ENCODE data around the gene KDM2B. TPM values are rescaled to one million over a fixed set of nuclear protein-coding genes. Genes with fewer than 3 reads are reported as not detected.

KDM2B gene
- total and polyA plus RNA-seq, 10 of the 15 experiments (the other 5 are each of a cell fraction or from before 2014, with no cell fraction given), result 13.6 to 124 (median 40.4) TPM

DNA sequence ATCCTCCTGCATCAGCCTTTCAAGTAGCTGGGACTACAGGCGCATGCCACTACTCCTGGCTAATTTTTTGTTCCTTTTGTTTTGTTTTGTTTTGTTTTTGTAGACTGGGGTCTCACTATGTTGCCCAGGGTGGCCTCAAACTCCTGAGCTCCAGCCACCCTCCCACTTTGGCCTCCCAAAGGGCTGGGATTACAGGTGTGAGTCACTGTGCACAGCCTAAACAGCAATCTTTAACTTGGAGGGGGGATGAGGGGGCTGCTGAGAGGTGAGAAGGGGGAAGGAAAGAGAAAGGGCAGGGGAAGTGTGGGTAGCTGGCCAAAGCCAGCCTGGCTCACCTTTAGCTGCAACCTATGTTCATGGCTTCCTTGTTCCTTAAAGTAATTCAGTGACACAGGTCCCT, 77.4 kb downstream of the KDM2B start (continued):
- TF ChIP-seq, protein P1, sequence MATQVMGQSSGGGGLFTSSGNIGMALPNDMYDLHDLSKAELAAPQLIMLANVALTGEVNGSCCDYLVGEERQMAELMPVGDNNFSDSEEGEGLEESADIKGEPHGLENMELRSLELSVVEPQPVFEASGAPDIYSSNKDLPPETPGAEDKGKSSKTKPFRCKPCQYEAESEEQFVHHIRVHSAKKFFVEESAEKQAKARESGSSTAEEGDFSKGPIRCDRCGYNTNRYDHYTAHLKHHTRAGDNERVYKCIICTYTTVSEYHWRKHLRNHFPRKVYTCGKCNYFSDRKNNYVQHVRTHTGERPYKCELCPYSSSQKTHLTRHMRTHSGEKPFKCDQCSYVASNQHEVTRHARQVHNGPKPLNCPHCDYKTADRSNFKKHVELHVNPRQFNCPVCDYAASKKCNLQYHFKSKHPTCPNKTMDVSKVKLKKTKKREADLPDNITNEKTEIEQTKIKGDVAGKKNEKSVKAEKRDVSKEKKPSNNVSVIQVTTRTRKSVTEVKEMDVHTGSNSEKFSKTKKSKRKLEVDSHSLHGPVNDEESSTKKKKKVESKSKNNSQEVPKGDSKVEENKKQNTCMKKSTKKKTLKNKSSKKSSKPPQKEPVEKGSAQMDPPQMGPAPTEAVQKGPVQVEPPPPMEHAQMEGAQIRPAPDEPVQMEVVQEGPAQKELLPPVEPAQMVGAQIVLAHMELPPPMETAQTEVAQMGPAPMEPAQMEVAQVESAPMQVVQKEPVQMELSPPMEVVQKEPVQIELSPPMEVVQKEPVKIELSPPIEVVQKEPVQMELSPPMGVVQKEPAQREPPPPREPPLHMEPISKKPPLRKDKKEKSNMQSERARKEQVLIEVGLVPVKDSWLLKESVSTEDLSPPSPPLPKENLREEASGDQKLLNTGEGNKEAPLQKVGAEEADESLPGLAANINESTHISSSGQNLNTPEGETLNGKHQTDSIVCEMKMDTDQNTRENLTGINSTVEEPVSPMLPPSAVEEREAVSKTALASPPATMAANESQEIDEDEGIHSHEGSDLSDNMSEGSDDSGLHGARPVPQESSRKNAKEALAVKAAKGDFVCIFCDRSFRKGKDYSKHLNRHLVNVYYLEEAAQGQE (IDR thresholded peaks at IDR 0.05; ENCODE audit: low read depth, low read length), result no peak
- TF ChIP-seq CBFB (IDR thresholded peaks at IDR 0.05; ENCODE audit: low read depth) (no peak), TAF1 (IDR thresholded peaks at IDR 0.05; ENCODE audit: borderline replicate concordance, low read depth, low read length) (no peak)
- TF ChIP-seq, protein P2, sequence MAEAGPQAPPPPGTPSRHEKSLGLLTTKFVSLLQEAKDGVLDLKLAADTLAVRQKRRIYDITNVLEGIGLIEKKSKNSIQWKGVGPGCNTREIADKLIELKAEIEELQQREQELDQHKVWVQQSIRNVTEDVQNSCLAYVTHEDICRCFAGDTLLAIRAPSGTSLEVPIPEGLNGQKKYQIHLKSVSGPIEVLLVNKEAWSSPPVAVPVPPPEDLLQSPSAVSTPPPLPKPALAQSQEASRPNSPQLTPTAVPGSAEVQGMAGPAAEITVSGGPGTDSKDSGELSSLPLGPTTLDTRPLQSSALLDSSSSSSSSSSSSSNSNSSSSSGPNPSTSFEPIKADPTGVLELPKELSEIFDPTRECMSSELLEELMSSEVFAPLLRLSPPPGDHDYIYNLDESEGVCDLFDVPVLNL (IDR thresholded peaks at IDR 0.05; ENCODE audit: low read depth, low read length), result no peak

DNA sequence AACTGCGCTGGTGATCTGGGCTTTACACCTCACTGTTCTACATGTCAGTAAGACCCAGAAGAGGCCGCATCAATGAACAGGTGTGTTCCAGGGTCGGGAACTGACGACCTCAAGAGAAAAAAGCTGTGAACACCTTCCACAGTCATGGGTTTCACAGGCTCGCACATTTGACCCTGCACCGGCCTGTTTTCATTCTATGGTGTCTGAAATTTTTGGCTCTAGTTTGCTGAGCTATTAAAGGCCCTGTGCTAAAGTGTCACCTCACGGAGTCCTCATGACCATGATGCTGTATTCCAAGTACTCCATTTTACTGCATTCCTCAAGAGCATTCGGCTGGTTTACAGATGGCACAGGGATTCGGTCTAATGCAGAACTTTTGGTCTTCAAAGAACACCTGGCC, 78.9 kb downstream of the KDM2B start:
- no peak for FAIRE-seq
- in situ Hi-C loops (cut with MboI) (no loop called here), intact Hi-C loops (cut with micrococcal nuclease; ENCODE audit: unreplicated experiment) (loop anchor here (5.0 kb wide), 2 partner anchors 35 to 50 kb away; no protein-coding TSS in a partner anchor)
- RAD21 ChIA-PET (ENCODE audit: unreplicated experiment), result interaction anchor here (0.5 to 2.2 kb wide), 2 partner anchors 39 to 167 kb away, joined by 5 to 7 read pairs; partner anchors contain the start of gene MORN3
- H3K79me2 ChIP-seq (ENCODE audit: control insufficient read depth, insufficient read depth, low read length), result peaks cover 1% of the 10 kb centered on the region
- H3K27me3 ChIP-seq (replicated peaks in 1 of 2; ENCODE audit: control insufficient read depth in 2 of 2, insufficient read depth in 2 of 2, low read length in 1 of 2), result no peaks in the 10 kb centered on the region
- H4K20me1 ChIP-seq (ENCODE audit: control insufficient read depth, insufficient read depth), result no peaks in the 10 kb centered on the region
- WGBS (ENCODE audit: insufficient coverage, insufficient replicate concordance, low lambda C conversion rate, missing lambda C conversion rate), result 98% methylated on average over 9 of the region's 9 CpGs
- POLR2A ChIA-PET, result no interaction called here
- no peaks in the 10 kb centered on the region for H3K9me3 ChIP-seq (replicated peaks; ENCODE audit: control insufficient read depth, insufficient read depth, low read length)
- no peak overlapping the region for H3K9ac ChIP-seq (ENCODE audit: control insufficient read depth, insufficient read depth, low read length)
- peaks cover 0 to 2% of the 10 kb centered on the region in 2 experiments; a peak in 3 of 4 replicates for H3K36me3 ChIP-seq (ENCODE audit: control insufficient read depth in 2 of 2, insufficient read depth in 2 of 2, low read length in 1 of 2)
- CTCF ChIA-PET, result interaction anchor here (0.6 to 4.7 kb wide), 12 partner anchors 7 to 295 kb away, joined by 3 to 34 read pairs (median 3); partner anchors contain the start of gene MORN3
- no peak overlapping the region for H2AFZ ChIP-seq (ENCODE audit: control insufficient read depth, low read depth, low read length)
- no peak overlapping the region for H3K27ac ChIP-seq (ENCODE audit: control insufficient read depth, insufficient read depth)
- no peaks in the 10 kb centered on the region for H3K4me1 ChIP-seq (ENCODE audit: control insufficient read depth, insufficient read depth, low read length)
- H3K4me2 ChIP-seq (ENCODE audit: control insufficient read depth, insufficient read depth), result no peak overlapping the region
- SMC1A ChIA-PET (ENCODE audit: uncharacterized antibody, unreplicated experiment), result interaction anchor here (0.7 to 4.3 kb wide), 7 partner anchors 29 to 167 kb away, joined by 3 to 22 read pairs (median 4); partner anchors contain the start of gene ORAI1
- no peak overlapping the region for H3K4me3 ChIP-seq
- DNase-seq (ENCODE audit: low read depth, low spot score), result no peak
- no TSS peak for BruUV-seq (replicated peaks)
- no peak for ATAC-seq
- TF ChIP-seq HDGF (IDR thresholded peaks at IDR 0.05) (no peak), SRF (IDR thresholded peaks at IDR 0.05; ENCODE audit: low read depth in 2 of 2, low read length in 2 of 2) (no peak), ZNF622 (IDR thresholded peaks at IDR 0.05) (no peak), CEBPB (IDR thresholded peaks at IDR 0.05; ENCODE audit: borderline replicate concordance in 1 of 2, low read depth in 2 of 2, low read length in 2 of 2) (no peak), HDAC2 (IDR thresholded peaks at IDR 0.05) (no peak), RUNX3 (IDR thresholded peaks at IDR 0.05; ENCODE audit: low read length) (no peak)
- TF ChIP-seq, protein P3, sequence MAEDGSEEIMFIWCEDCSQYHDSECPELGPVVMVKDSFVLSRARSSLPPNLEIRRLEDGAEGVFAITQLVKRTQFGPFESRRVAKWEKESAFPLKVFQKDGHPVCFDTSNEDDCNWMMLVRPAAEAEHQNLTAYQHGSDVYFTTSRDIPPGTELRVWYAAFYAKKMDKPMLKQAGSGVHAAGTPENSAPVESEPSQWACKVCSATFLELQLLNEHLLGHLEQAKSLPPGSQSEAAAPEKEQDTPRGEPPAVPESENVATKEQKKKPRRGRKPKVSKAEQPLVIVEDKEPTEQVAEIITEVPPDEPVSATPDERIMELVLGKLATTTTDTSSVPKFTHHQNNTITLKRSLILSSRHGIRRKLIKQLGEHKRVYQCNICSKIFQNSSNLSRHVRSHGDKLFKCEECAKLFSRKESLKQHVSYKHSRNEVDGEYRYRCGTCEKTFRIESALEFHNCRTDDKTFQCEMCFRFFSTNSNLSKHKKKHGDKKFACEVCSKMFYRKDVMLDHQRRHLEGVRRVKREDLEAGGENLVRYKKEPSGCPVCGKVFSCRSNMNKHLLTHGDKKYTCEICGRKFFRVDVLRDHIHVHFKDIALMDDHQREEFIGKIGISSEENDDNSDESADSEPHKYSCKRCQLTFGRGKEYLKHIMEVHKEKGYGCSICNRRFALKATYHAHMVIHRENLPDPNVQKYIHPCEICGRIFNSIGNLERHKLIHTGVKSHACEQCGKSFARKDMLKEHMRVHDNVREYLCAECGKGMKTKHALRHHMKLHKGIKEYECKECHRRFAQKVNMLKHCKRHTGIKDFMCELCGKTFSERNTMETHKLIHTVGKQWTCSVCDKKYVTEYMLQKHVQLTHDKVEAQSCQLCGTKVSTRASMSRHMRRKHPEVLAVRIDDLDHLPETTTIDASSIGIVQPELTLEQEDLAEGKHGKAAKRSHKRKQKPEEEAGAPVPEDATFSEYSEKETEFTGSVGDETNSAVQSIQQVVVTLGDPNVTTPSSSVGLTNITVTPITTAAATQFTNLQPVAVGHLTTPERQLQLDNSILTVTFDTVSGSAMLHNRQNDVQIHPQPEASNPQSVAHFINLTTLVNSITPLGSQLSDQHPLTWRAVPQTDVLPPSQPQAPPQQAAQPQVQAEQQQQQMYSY (CRISPR knock-in tag; IDR thresholded peaks at IDR 0.05), result no peak
- TF ChIP-seq, protein P4, sequence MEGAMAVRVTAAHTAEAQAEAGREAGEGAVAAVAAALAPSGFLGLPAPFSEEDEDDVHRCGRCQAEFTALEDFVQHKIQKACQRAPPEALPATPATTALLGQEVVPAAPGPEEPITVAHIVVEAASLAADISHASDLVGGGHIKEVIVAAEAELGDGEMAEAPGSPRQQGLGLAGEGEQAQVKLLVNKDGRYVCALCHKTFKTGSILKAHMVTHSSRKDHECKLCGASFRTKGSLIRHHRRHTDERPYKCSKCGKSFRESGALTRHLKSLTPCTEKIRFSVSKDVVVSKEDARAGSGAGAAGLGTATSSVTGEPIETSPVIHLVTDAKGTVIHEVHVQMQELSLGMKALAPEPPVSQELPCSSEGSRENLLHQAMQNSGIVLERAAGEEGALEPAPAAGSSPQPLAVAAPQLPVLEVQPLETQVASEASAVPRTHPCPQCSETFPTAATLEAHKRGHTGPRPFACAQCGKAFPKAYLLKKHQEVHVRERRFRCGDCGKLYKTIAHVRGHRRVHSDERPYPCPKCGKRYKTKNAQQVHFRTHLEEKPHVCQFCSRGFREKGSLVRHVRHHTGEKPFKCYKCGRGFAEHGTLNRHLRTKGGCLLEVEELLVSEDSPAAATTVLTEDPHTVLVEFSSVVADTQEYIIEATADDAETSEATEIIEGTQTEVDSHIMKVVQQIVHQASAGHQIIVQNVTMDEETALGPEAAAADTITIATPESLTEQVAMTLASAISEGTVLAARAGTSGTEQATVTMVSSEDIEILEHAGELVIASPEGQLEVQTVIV (IDR thresholded peaks at IDR 0.05; ENCODE audit: borderline replicate concordance, partially characterized antibody), result no peak

All from GM12878 (cell line).